ENCODE data around the gene TUBA1A. TPM values are rescaled to one million over a fixed set of nuclear protein-coding genes. Genes with fewer than 3 reads are reported as not detected.

Gene TUBA1A
- total and polyA plus RNA-seq, 2 experiments from 2014 or later, result 189 to 424 TPM

DNA sequence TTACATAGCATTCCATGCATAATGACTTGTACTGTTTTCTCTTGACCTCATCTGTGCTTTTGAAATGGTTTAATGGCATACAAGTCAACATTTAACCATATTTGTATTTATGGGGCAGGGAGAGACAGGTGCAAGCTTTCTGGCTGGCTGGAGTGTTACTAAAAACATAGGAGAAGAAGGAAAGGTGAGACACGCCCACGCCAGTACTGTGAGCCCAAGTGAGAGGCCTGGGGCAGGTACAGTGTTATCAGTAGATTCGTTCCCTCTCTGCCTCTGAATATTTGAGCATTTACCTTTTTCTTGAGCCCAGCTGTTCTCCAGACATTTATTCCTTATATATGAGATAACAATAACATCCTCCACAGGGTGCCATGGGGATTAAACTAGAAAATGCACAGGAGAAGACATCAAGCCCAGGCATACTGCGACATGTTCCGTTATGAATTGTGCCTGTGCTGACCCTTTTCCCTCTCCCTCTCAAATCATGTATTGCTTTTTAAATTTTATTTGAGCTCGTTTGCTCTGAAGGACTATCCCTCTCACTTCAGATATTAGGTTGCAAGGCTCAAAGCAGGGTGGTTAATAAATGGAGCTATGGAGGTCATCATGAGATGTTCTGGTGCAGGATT, 41.4 kb upstream of the TUBA1A start (continued):
- TF ChIP-seq, protein P1, sequence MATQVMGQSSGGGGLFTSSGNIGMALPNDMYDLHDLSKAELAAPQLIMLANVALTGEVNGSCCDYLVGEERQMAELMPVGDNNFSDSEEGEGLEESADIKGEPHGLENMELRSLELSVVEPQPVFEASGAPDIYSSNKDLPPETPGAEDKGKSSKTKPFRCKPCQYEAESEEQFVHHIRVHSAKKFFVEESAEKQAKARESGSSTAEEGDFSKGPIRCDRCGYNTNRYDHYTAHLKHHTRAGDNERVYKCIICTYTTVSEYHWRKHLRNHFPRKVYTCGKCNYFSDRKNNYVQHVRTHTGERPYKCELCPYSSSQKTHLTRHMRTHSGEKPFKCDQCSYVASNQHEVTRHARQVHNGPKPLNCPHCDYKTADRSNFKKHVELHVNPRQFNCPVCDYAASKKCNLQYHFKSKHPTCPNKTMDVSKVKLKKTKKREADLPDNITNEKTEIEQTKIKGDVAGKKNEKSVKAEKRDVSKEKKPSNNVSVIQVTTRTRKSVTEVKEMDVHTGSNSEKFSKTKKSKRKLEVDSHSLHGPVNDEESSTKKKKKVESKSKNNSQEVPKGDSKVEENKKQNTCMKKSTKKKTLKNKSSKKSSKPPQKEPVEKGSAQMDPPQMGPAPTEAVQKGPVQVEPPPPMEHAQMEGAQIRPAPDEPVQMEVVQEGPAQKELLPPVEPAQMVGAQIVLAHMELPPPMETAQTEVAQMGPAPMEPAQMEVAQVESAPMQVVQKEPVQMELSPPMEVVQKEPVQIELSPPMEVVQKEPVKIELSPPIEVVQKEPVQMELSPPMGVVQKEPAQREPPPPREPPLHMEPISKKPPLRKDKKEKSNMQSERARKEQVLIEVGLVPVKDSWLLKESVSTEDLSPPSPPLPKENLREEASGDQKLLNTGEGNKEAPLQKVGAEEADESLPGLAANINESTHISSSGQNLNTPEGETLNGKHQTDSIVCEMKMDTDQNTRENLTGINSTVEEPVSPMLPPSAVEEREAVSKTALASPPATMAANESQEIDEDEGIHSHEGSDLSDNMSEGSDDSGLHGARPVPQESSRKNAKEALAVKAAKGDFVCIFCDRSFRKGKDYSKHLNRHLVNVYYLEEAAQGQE (IDR thresholded peaks at IDR 0.05; ENCODE audit: unreplicated experiment), result no peak
- TF ChIP-seq NANOG (IDR thresholded peaks at IDR 0.05; ENCODE audit: borderline replicate concordance), result no peak

DNA sequence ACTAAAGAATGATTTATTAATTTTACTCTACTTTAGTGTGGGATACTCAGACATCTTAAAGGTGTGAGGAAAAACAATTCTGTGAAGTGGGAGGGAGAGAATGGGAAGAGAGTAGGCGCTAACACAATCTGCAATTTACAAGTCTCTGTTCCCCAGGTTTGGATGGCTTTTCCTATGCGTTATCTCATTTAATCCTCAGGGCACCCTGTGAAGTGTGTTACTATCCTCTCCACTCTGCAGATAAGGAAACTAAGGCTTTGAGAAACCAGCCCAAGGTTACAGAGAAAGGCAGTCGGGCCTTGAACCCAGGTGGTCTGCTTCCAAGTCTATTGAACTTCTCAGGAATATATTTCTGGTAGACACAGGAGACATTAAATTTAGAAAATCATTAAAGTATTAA, 39.8 kb upstream of the TUBA1A start:
- no peaks in the 10 kb centered on the region for H3F3A ChIP-seq (replicated peaks; ENCODE audit: low read depth)
- no peaks in the 10 kb centered on the region for H3K36me3 ChIP-seq (ENCODE audit: insufficient read depth)
- Mint-ChIP-seq H3K9me3 (no peaks in the 10 kb centered on the region), H3K27me3 (ENCODE audit: insufficient read depth, low read depth, poor library complexity) (peaks cover 16% of the 10 kb centered on the region), H3K4me1 (peaks cover 20% of the 10 kb centered on the region), H3K27ac (no peak overlapping the region), H3K4me3 (no peak overlapping the region), H3K36me3 (ENCODE audit: low read depth) (no peaks in the 10 kb centered on the region)
- DNase-seq (ENCODE audit: low spot score), result no peak
- ATAC-seq, result no peak
- H3K79me2 ChIP-seq (replicated peaks; ENCODE audit: insufficient read depth), result no peaks in the 10 kb centered on the region
- H3K4me2 ChIP-seq, result no peak overlapping the region
- H3K9me2 ChIP-seq (ENCODE audit: insufficient read depth), result no peaks in the 10 kb centered on the region
- TF ChIP-seq ETS1 (IDR thresholded peaks at IDR 0.05), result no peak
- TF ChIP-seq ZNF331 (CRISPR knock-in tag; IDR thresholded peaks at IDR 0.05; ENCODE audit: low read depth), result no peak
- TF ChIP-seq STAT1 (IDR thresholded peaks at IDR 0.05; ENCODE audit: unreplicated experiment), result no peak
- TF ChIP-seq ZNF114 (CRISPR knock-in tag; IDR thresholded peaks at IDR 0.05), result no peak
- TF ChIP-seq CREB1 (CRISPR knock-in tag; IDR thresholded peaks at IDR 0.05; ENCODE audit: low read depth), result no peak
- H3K4me1 ChIP-seq (ENCODE audit: insufficient read depth), result peaks cover 15% of the 10 kb centered on the region
- no peak overlapping the region for H3K27ac ChIP-seq (ENCODE audit: low read depth)
- no peaks in the 10 kb centered on the region for H3K27me3 ChIP-seq (ENCODE audit: insufficient read depth)
- no peak overlapping the region for H3K4me3 ChIP-seq
- H4K20me1 ChIP-seq (replicated peaks; ENCODE audit: insufficient read depth), result no peaks in the 10 kb centered on the region
- H2AFZ ChIP-seq, result no peak overlapping the region

DNA sequence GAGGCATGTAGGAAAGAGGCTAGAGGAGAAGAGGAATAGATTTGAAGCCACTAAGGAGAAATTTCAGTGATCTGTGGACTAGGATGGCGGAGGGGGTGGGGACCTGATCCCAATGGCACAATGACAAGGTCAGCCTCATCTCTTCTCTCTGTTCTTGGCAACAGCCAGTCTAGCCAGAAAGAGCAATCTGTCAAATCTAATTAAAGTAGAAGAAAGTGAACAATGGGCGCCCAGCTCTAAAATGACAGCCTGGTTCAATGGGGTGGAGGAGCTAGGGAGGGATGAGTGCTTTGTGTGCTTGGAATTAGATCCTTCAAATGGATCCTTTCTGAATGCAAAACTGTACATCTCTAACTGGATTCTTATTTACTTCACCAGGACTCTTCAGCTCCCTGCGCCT, 38.8 kb upstream of the TUBA1A start:
- no peaks in the 10 kb centered on the region for H3K79me2 ChIP-seq (replicated peaks; ENCODE audit: insufficient read depth)
- DNase-seq (ENCODE audit: low spot score), result no peak
- peaks cover 9% of the 10 kb centered on the region for H3K27me3 Mint-ChIP-seq (ENCODE audit: insufficient read depth, low read depth, poor library complexity)
- TF ChIP-seq, protein P1 (IDR thresholded peaks at IDR 0.05; ENCODE audit: unreplicated experiment), result no peak

More for the DNA sequence above, 38.8 kb upstream of the TUBA1A start:
- peaks cover 11% of the 10 kb centered on the region; the same call in 2 of the 3 replicates for H3K4me1 Mint-ChIP-seq
- Histone ChIP-seq H3K4me3 (no peak overlapping the region), H3K27ac (ENCODE audit: low read depth) (no peak overlapping the region), H3K4me1 (ENCODE audit: insufficient read depth) (peaks cover 6% of the 10 kb centered on the region), H3K4me2 (no peak overlapping the region), H4K20me1 (replicated peaks; ENCODE audit: insufficient read depth) (no peaks in the 10 kb centered on the region), H3K9me2 (ENCODE audit: insufficient read depth) (no peaks in the 10 kb centered on the region), H3K27me3 (ENCODE audit: insufficient read depth) (no peaks in the 10 kb centered on the region), H2AFZ (no peak overlapping the region), H3K36me3 (ENCODE audit: insufficient read depth) (no peaks in the 10 kb centered on the region), H3F3A (replicated peaks; ENCODE audit: low read depth) (no peaks in the 10 kb centered on the region)
- H3K9me3 Mint-ChIP-seq, result no peaks in the 10 kb centered on the region
- no peak overlapping the region for H3K27ac Mint-ChIP-seq
- H3K36me3 Mint-ChIP-seq (ENCODE audit: low read depth), result no peaks in the 10 kb centered on the region
- no peak overlapping the region for H3K4me3 Mint-ChIP-seq
- ATAC-seq, result no peak

Data from GM23338 (cell line).